OCI-LY7 (cell line): Measurements from ENCODE around the gene NOL4L. TPM values are rescaled to one million over a fixed set of nuclear protein-coding genes. Genes with fewer than 3 reads are reported as not detected.
A peak's percentile ranks its signal among the peaks of the same experiment; 100 is the strongest.

Experiments used
- BruUV-seq: library from RNA; stranded (reverse); fragments of 400-500 nt; replicated peaks from 2 replicates; lab custom pipeline; 2021; lab: Mats Ljungman, UMichigan
- CTCF ChIA-PET: fragments of 300-600 bp; sonication (Branson Sonifier 250); formaldehyde crosslinking; loops from one replicate; lab custom pipeline; 2022; ENCODE audit warnings: antibody characterized with exemption; ENCODE audit not compliant: unreplicated experiment; lab: Charles Lee
- POLR2A ChIA-PET: fragments of 300-600 bp; sonication (Branson Sonifier 250); formaldehyde crosslinking; loops from one replicate; lab custom pipeline; 2022; ENCODE audit warnings: antibody characterized with exemption; lab: Charles Lee
- DNase-seq: peaks from one replicate; pipeline ENCODE4 v3.0.0-alpha.2; 2015; ENCODE audit warnings: low spot score
- H2AFZ ChIP-seq: fragments of 200-600 bp; sonication (generic), shearing (Covaris generic); 2 replicates; pipeline ENCODE4 v1.6.1; 2014; ENCODE audit warnings: mild to moderate bottlenecking, antibody characterized with exemption, low read length, moderate library complexity
- H3K27ac ChIP-seq: fragments of 200-600 bp; sonication (generic); 2 replicates; pipeline ENCODE4 v1.5.1; 2014; ENCODE audit warnings: mixed run types, low read depth, mild to moderate bottlenecking, moderate library complexity, low read length, inconsistent platforms; ENCODE audit not compliant: poor library complexity, severe bottlenecking
- H3K36me3 ChIP-seq: fragments of 200-600 bp; sonication (generic); 2 replicates; pipeline ENCODE4 v1.6.1; 2014; ENCODE audit warnings: mild to moderate bottlenecking, antibody characterized with exemption, low read length, moderate library complexity, mixed read lengths; ENCODE audit not compliant: insufficient read depth
- H3K4me1 ChIP-seq: fragments of 200-600 bp; sonication (generic); 2 replicates; pipeline ENCODE4 v1.5.1; 2014; ENCODE audit warnings: mild to moderate bottlenecking, low read length; ENCODE audit not compliant: insufficient read depth, poor library complexity, severe bottlenecking
- H3K4me2 ChIP-seq: fragments of 200-600 bp; sonication (generic); 2 replicates; pipeline ENCODE4 v1.6.1; 2014; ENCODE audit warnings: mild to moderate bottlenecking, low read length
- H3K4me3 ChIP-seq: fragments of 200-600 bp; sonication (generic); 2 replicates; pipeline ENCODE4 v1.5.1; 2014; ENCODE audit warnings: mild to moderate bottlenecking, low read depth, low read length; ENCODE audit not compliant: poor library complexity, severe bottlenecking
- H3K79me2 ChIP-seq: fragments of 200-600 bp; sonication (generic); 2 replicates; pipeline ENCODE4 v1.6.1; 2016; ENCODE audit warnings: low read depth, mild to moderate bottlenecking, low read length, moderate library complexity, mixed read lengths; ENCODE audit not compliant: insufficient read depth
- H3K9me2 ChIP-seq: fragments of 200-600 bp; sonication (generic); 2 replicates; pipeline ENCODE4 v1.6.1; 2016; ENCODE audit warnings: mild to moderate bottlenecking, low read length, mixed read lengths; ENCODE audit not compliant: insufficient read depth
- H3K9me3 ChIP-seq: fragments of 200-600 bp; sonication (generic); 2 replicates; pipeline ENCODE4 v1.6.1; 2014; ENCODE audit warnings: mild to moderate bottlenecking, mixed run types, low read length, mixed read lengths
- H4K20me1 ChIP-seq: fragments of 200-600 bp; sonication (generic); 2 replicates; pipeline ENCODE4 v1.6.1; 2014; ENCODE audit warnings: mild to moderate bottlenecking, antibody characterized with exemption, low read length, moderate library complexity, mixed read lengths; ENCODE audit not compliant: insufficient read depth
- CTCF ChIP-seq: fragments of 200-600 bp; sonication (generic); conservative IDR thresholded peaks from 2 replicates; pipeline ENCODE4 v1.5.1; 2014; ENCODE audit warnings: mild to moderate bottlenecking, antibody characterized with exemption, low read length, moderate library complexity, mixed read lengths
- EZH2phosphoT487 ChIP-seq: fragments of 200-600 bp; sonication (generic); IDR thresholded peaks from 2 replicates; pipeline ENCODE4 v1.6.1; 2018; ENCODE audit warnings: low read depth, borderline replicate concordance, mild to moderate bottlenecking, mixed run types, antibody characterized with exemption, low read length, moderate library complexity, mixed read lengths
- intact Hi-C: fragments of 100-400 bp; cut with micrococcal nuclease; formaldehyde crosslinking; loops from one replicate; pipeline ENCODE4 v1.10.0; 2022; ENCODE audit not compliant: unreplicated experiment
- total RNA-seq, 2 experiments: library from RNA; depleted of rRNA in 1 of 2; stranded (reverse); fragments of >200 nt in 1 of 2; shearing (Covaris generic) in 1 of 2; gene quantifications; 2 replicates each; pipeline ENCODE4 v1.2.3, GENCODE V29; 2014 to 2022

NOL4L gene
- total RNA-seq, 2 experiments from 2014 or later: 3.9 to 4.2 TPM

DNA sequence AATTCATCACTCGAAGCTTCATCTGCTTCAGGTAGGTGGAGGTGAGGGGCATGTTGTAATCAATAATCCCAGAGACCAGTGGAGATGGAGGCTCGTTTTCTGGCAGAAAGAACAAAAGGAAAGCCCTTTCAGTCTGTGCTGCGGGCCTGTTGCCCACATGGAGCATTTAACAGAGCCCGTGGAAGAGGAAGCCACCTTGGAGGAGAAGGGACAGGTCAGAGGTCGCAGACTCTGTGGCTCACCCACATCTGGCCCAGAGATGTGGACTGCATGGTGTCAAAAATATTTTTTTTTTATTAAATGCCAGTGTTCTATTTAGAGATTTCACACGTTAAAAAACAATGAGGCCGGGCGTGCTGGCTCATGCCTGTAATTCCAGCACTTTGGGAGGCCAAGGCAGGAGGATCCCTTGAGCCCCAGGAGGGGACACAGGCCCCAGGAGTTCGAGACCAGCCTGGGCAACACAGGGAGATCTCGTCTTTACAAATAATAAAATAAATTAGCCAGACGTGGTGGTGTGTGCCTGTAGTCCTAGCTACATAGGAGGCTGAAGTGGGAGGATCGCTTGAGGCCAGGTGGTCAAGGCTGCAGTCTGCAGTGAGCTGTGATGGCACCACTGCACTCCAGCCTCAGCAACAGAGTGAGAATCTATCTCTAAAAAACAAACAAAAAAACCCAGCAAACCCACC lies 73.6 kb downstream of the NOL4L start:
- Histone ChIP-seq H3K4me1 (peaks cover 25% of the 10 kb centered on the region), H3K4me2 (no peak overlapping the region), H3K27ac (no peak overlapping the region), H3K9me2 (no peaks in the 10 kb centered on the region), H3K9me3 (no peaks in the 10 kb centered on the region), H3K36me3 (no peaks in the 10 kb centered on the region), H4K20me1 (no peaks in the 10 kb centered on the region), H2AFZ (no peak overlapping the region), H3K4me3 (no peak overlapping the region), H3K79me2 (no peaks in the 10 kb centered on the region)
- BruUV-seq: no TSS peak
- no peak for DNase-seq
- intact Hi-C loops: no loop called here
- TF ChIP-seq EZH2phosphoT487 (no peak), CTCF (no peak)
- ChIA-PET POLR2A (no interaction called here), CTCF (no interaction called here)

GRCh38 chr20:32510601-32511357 lies 74.4 kb downstream of the NOL4L start:
- no peak overlapping the region for H3K27ac ChIP-seq
- no peaks in the 10 kb centered on the region for H4K20me1 ChIP-seq
- no peaks in the 10 kb centered on the region for H3K9me3 ChIP-seq
- no peak overlapping the region for H2AFZ ChIP-seq
- intact Hi-C loops: no loop called here
- no peak overlapping the region for H3K4me3 ChIP-seq
- peaks cover 25% of the 10 kb centered on the region for H3K4me1 ChIP-seq
- H3K9me2 ChIP-seq: no peaks in the 10 kb centered on the region
- H3K79me2 ChIP-seq: no peaks in the 10 kb centered on the region
- no peak for DNase-seq
- BruUV-seq: no TSS peak
- TF ChIP-seq CTCF (no peak), EZH2phosphoT487 (no peak)
- H3K4me2 ChIP-seq: peak overlapping the region; percentile 41; the same call in 1 of the 2 replicates
- POLR2A ChIA-PET: interaction anchor here (1.4 kb wide), 1 partner anchor 12 kb away, joined by 3 read pairs; no protein-coding TSS in a partner anchor
- H3K36me3 ChIP-seq: no peaks in the 10 kb centered on the region
- CTCF ChIA-PET: no interaction called here
